OCI-LY7 (cell line): ENCODE measurements around the gene DNAI2. TPM values are rescaled to one million over a fixed set of nuclear protein-coding genes. Genes with fewer than 3 reads are reported as not detected.

Experiments
- BruUV-seq: library from RNA; stranded (reverse); fragments of 400-500 nt; replicated peaks from 2 replicates; lab custom pipeline; 2021; lab: Mats Ljungman, UMichigan
- CTCF ChIA-PET: fragments of 300-600 bp; sonication (Branson Sonifier 250); formaldehyde crosslinking; loops from one replicate; lab custom pipeline; 2022; ENCODE audit warnings: antibody characterized with exemption; ENCODE audit not compliant: unreplicated experiment; lab: Charles Lee
- POLR2A ChIA-PET: fragments of 300-600 bp; sonication (Branson Sonifier 250); formaldehyde crosslinking; loops from one replicate; lab custom pipeline; 2022; ENCODE audit warnings: antibody characterized with exemption; lab: Charles Lee
- DNase-seq: peaks from one replicate; pipeline ENCODE4 v3.0.0-alpha.2; 2015; ENCODE audit warnings: low spot score
- H2AFZ ChIP-seq: fragments of 200-600 bp; sonication (generic), shearing (Covaris generic); 2 replicates; pipeline ENCODE4 v1.6.1; 2014; ENCODE audit warnings: mild to moderate bottlenecking, antibody characterized with exemption, low read length, moderate library complexity
- H3K27ac ChIP-seq: fragments of 200-600 bp; sonication (generic); 2 replicates; pipeline ENCODE4 v1.5.1; 2014; ENCODE audit warnings: mixed run types, low read depth, mild to moderate bottlenecking, moderate library complexity, low read length, inconsistent platforms; ENCODE audit not compliant: poor library complexity, severe bottlenecking
- H3K36me3 ChIP-seq: fragments of 200-600 bp; sonication (generic); 2 replicates; pipeline ENCODE4 v1.6.1; 2014; ENCODE audit warnings: mild to moderate bottlenecking, antibody characterized with exemption, low read length, moderate library complexity, mixed read lengths; ENCODE audit not compliant: insufficient read depth
- H3K4me1 ChIP-seq: fragments of 200-600 bp; sonication (generic); 2 replicates; pipeline ENCODE4 v1.5.1; 2014; ENCODE audit warnings: mild to moderate bottlenecking, low read length; ENCODE audit not compliant: insufficient read depth, poor library complexity, severe bottlenecking
- H3K4me2 ChIP-seq: fragments of 200-600 bp; sonication (generic); 2 replicates; pipeline ENCODE4 v1.6.1; 2014; ENCODE audit warnings: mild to moderate bottlenecking, low read length
- H3K4me3 ChIP-seq: fragments of 200-600 bp; sonication (generic); 2 replicates; pipeline ENCODE4 v1.5.1; 2014; ENCODE audit warnings: mild to moderate bottlenecking, low read depth, low read length; ENCODE audit not compliant: poor library complexity, severe bottlenecking
- H3K79me2 ChIP-seq: fragments of 200-600 bp; sonication (generic); 2 replicates; pipeline ENCODE4 v1.6.1; 2016; ENCODE audit warnings: low read depth, mild to moderate bottlenecking, low read length, moderate library complexity, mixed read lengths; ENCODE audit not compliant: insufficient read depth
- H3K9me2 ChIP-seq: fragments of 200-600 bp; sonication (generic); 2 replicates; pipeline ENCODE4 v1.6.1; 2016; ENCODE audit warnings: mild to moderate bottlenecking, low read length, mixed read lengths; ENCODE audit not compliant: insufficient read depth
- H3K9me3 ChIP-seq: fragments of 200-600 bp; sonication (generic); 2 replicates; pipeline ENCODE4 v1.6.1; 2014; ENCODE audit warnings: mild to moderate bottlenecking, mixed run types, low read length, mixed read lengths
- H4K20me1 ChIP-seq: fragments of 200-600 bp; sonication (generic); 2 replicates; pipeline ENCODE4 v1.6.1; 2014; ENCODE audit warnings: mild to moderate bottlenecking, antibody characterized with exemption, low read length, moderate library complexity, mixed read lengths; ENCODE audit not compliant: insufficient read depth
- EZH2phosphoT487 ChIP-seq: fragments of 200-600 bp; sonication (generic); IDR thresholded peaks from 2 replicates; pipeline ENCODE4 v1.6.1; 2018; ENCODE audit warnings: low read depth, borderline replicate concordance, mild to moderate bottlenecking, mixed run types, antibody characterized with exemption, low read length, moderate library complexity, mixed read lengths
- intact Hi-C: fragments of 100-400 bp; cut with micrococcal nuclease; formaldehyde crosslinking; loops from one replicate; pipeline ENCODE4 v1.10.0; 2022; ENCODE audit not compliant: unreplicated experiment
- total RNA-seq, 2 experiments: library from RNA; depleted of rRNA in 1 of 2; stranded (reverse); fragments of >200 nt in 1 of 2; shearing (Covaris generic) in 1 of 2; gene quantifications; 2 replicates each; pipeline ENCODE4 v1.2.3, GENCODE V29; 2014 to 2022
- TF ChIP-seq, protein P1 (sequence below): fragments of 200-600 bp; sonication (generic); conservative IDR thresholded peaks from 2 replicates; pipeline ENCODE4 v1.5.1; 2014; ENCODE audit warnings: mild to moderate bottlenecking, antibody characterized with exemption, low read length, moderate library complexity, mixed read lengths

DNAI2 gene
- total RNA-seq, 2 experiments from 2014 or later = not detected

DNA sequence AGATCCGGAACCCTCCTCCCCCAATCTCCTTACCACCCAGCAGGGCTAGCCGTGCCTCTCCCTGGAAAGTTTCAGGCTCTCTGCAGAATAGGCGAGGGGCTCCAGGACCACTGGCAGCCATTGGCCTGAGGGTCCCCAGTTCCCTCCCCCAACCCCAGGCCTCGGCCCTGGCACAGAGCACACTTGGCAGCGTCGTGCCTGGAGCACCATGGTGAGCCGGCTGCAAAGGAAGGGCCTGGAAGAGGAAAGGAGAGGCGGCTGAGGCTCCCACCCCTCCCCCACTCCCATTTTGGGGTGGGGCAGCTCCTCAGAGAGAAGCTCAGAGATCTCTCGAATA, 88.0 kb downstream of the DNAI2 start:
- Histone ChIP-seq H3K36me3 (no peaks in the 10 kb centered on the region), H3K27ac (no peak overlapping the region), H3K4me3 (no peak overlapping the region), H3K4me1 (no peaks in the 10 kb centered on the region), H3K79me2 (no peaks in the 10 kb centered on the region), H4K20me1 (no peaks in the 10 kb centered on the region), H3K9me2 (no peaks in the 10 kb centered on the region), H3K9me3 (no peaks in the 10 kb centered on the region), H2AFZ (no peak overlapping the region), H3K4me2 (no peak overlapping the region)
- CTCF ChIA-PET = no interaction called here
- POLR2A ChIA-PET = no interaction called here
- no TSS peak for BruUV-seq
- intact Hi-C loops = no loop called here
- no peak for DNase-seq
- TF ChIP-seq, protein P1, sequence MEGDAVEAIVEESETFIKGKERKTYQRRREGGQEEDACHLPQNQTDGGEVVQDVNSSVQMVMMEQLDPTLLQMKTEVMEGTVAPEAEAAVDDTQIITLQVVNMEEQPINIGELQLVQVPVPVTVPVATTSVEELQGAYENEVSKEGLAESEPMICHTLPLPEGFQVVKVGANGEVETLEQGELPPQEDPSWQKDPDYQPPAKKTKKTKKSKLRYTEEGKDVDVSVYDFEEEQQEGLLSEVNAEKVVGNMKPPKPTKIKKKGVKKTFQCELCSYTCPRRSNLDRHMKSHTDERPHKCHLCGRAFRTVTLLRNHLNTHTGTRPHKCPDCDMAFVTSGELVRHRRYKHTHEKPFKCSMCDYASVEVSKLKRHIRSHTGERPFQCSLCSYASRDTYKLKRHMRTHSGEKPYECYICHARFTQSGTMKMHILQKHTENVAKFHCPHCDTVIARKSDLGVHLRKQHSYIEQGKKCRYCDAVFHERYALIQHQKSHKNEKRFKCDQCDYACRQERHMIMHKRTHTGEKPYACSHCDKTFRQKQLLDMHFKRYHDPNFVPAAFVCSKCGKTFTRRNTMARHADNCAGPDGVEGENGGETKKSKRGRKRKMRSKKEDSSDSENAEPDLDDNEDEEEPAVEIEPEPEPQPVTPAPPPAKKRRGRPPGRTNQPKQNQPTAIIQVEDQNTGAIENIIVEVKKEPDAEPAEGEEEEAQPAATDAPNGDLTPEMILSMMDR = no peak
- TF ChIP-seq EZH2phosphoT487 = no peak

DNA sequence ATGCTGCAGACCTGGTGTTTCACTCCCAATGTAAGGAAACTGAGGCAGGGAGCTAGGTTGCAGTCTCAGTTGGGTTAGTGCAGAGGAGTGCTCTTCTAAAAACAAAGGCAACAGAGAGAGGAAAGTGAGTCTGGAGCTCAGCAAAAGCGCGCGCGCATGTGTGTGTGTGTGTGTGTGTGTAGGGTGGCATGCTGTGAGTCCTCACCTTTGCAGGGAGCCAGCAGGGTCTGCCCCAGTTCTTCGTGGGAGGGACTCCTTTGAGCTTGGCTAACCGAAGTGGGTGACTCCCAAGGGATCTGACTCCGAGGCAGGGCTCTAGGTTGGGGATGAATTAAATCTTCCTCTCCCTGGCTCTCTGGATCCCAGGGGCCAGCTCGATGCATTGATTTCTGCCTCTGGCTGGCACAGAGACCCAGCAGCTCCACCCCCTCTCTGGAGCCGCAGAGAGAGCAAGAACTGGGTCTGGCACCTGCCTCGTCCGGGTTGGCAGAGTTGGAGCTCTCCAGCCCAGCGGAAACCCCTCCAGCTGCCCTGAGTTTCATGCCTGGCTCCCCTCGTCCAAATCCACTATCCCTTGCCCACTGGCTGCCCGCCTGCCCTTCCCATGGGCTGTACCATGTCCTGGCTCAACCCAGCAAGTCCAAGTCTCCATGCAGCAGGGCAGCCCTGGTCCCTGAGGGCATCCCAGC, 88.9 kb downstream of the DNAI2 start:
- no peaks in the 10 kb centered on the region for H3K9me2 ChIP-seq
- no TSS peak for BruUV-seq
- no peak overlapping the region for H3K4me3 ChIP-seq
- no peaks in the 10 kb centered on the region for H4K20me1 ChIP-seq
- intact Hi-C loops = no loop called here
- no peaks in the 10 kb centered on the region for H3K79me2 ChIP-seq
- H3K36me3 ChIP-seq = no peaks in the 10 kb centered on the region
- TF ChIP-seq EZH2phosphoT487 = no peak
- TF ChIP-seq, protein P1 = no peak
- no peaks in the 10 kb centered on the region for H3K9me3 ChIP-seq
- CTCF ChIA-PET = interaction anchor here (0.6 kb wide), 1 partner anchor 285 kb away, joined by 4 read pairs; no protein-coding TSS in a partner anchor
- no peak overlapping the region for H2AFZ ChIP-seq
- no peak overlapping the region for H3K27ac ChIP-seq
- H3K4me2 ChIP-seq = no peak overlapping the region
- POLR2A ChIA-PET = interaction anchor here (0.6 kb wide), 3 partner anchors 11 to 28 kb away, joined by 3 to 4 read pairs (median 4); no protein-coding TSS in a partner anchor
- no peak for DNase-seq
- H3K4me1 ChIP-seq = no peaks in the 10 kb centered on the region

Other genes with a start within 250 kb of the DNAI2 start
- gene RPL38, start 70.6 kb upstream of the DNAI2 start, total RNA-seq (2014; rRNA removed; shearing (Covaris generic)) = 4,732 and 5,467 TPM in 2 replicates
- 1,845 and 1,913 TPM in 2 replicates for gene RPL38, start 70.6 kb upstream of the DNAI2 start, total RNA-seq (2022)
- gene TTYH2, start 60.7 kb upstream of the DNAI2 start, total RNA-seq (2014; rRNA removed; shearing (Covaris generic)) = 1.7 and 3.1 TPM in 2 replicates
- gene TTYH2, start 60.7 kb upstream of the DNAI2 start, total RNA-seq (2022) = 3.8 and 4.3 TPM in 2 replicates
- gene KIF19, start 52.0 kb downstream of the DNAI2 start, total RNA-seq (2014; rRNA removed; shearing (Covaris generic)) = not detected in 2 replicates
- gene KIF19, start 52.0 kb downstream of the DNAI2 start, total RNA-seq (2022) = not detected in 2 replicates
- gene BTBD17, start 87.6 kb downstream of the DNAI2 start, total RNA-seq (2014; rRNA removed; shearing (Covaris generic)) = not detected in 2 replicates
- not detected in 2 replicates for gene BTBD17, start 87.6 kb downstream of the DNAI2 start, total RNA-seq (2022)
- not detected in 2 replicates for gene GPR142, start 93.3 kb downstream of the DNAI2 start, total RNA-seq (2014; rRNA removed; shearing (Covaris generic))
- not detected in 2 replicates for gene GPR142, start 93.3 kb downstream of the DNAI2 start, total RNA-seq (2022)
- 9.4 and 19.5 TPM in 2 replicates for gene GPRC5C, start 157.9 kb downstream of the DNAI2 start, total RNA-seq (2014; rRNA removed; shearing (Covaris generic))
- 1.1 and 2.0 TPM in 2 replicates for gene GPRC5C, start 157.9 kb downstream of the DNAI2 start, total RNA-seq (2022)
- 6.7 and 7.4 TPM in 2 replicates for gene CD300A, start 192.4 kb downstream of the DNAI2 start, total RNA-seq (2014; rRNA removed; shearing (Covaris generic))
- gene CD300A, start 192.4 kb downstream of the DNAI2 start, total RNA-seq (2022) = 1.8 and 3.5 TPM in 2 replicates